Vagina (tissue), 2 donors: ENCODE data around the gene NOTCH1.

Source experiments
- CTCF ChIP-seq, 3 experiments: fragments of 450-650 bp in 2 of 3; fragments of 200-600 bp in 1 of 3; sonication (generic) in 1 of 3; IDR thresholded peaks; one replicate each; pipeline ENCODE4 v1.5.1; 2017 to 2019; ENCODE audit warnings: antibody characterized with exemption in 3 of 3, mild to moderate bottlenecking in 2 of 3, moderate library complexity in 2 of 3
- POLR2A ChIP-seq, 2 donors: fragments of 450-650 bp; IDR thresholded peaks; one replicate each; pipeline ENCODE4 v1.6.1; 2017; ENCODE audit warnings: antibody characterized with exemption in 2 of 2, mild to moderate bottlenecking in 2 of 2, moderate library complexity in 2 of 2
- POLR2AphosphoS5 ChIP-seq, 2 donors: sonication (generic); formaldehyde crosslinking; IDR thresholded peaks; one replicate each; pipeline ENCODE4 v1.9.0; 2017; ENCODE audit warnings: antibody characterized with exemption in 2 of 2, mild to moderate bottlenecking in 2 of 2, low read depth in 1 of 2; ENCODE audit not compliant: insufficient read depth in 1 of 2

- TF ChIP-seq CTCF (IDR thresholded peaks at IDR 0.05) (no peak), POLR2A (IDR thresholded peaks at IDR 0.05) (no peak), POLR2AphosphoS5 (IDR thresholded peaks at IDR 0.05; ENCODE audit: insufficient read depth in 1 of 2, low read depth in 1 of 2) (no peak)
Observed at GRCh38 chr9:136531904-136532798, 13.7 kb downstream of the NOTCH1 start.
